NCI-H526 treated with DMSO at 0.1 percent for 48 hours (cell line): ENCODE measurements around the gene RAB3IL1.

ENCODE experiments used
- DNase-seq: peaks from one replicate; lab custom pipeline; 2025; lab: John Stamatoyannopoulos, UW

Gene RAB3IL1

DNA sequence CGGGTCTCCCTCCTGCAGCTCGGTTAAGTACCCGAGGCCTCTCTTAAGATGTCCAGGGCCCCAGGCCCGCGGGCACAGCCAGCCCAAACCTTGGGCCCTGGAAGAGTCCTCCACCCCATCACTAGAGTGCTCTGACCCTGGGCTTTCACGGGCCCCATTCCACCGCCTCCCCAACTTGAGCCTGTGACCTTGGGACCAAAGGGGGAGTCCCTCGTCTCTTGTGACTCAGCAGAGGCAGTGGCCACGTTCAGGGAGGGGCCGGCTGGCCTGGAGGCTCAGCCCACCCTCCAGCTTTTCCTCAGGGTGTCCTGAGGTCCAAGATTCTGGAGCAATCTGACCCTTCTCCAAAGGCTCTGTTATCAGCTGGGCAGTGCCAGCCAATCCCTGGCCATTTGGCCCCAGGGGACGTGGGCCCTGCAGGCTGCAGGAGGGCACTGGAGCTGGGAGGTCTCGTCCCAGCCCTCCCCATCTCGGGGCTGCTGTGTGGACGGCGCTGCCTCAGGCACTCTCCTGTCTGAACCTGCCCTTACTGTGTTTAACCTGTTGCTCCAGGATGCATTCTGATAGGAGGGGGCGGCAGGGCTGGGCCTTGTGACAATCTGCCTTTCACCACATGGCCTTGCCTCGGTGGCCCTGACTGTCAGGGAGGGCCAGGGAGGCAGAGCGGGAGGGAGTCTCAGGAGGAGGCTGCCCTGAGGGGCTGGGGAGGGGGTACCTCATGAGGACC, 51.0 kb downstream of the RAB3IL1 start:
- DNase-seq = no peak

GRCh38 chr11:61864814-61865775, 52.3 kb downstream of the RAB3IL1 start:
- DNase-seq = no peak

DNA sequence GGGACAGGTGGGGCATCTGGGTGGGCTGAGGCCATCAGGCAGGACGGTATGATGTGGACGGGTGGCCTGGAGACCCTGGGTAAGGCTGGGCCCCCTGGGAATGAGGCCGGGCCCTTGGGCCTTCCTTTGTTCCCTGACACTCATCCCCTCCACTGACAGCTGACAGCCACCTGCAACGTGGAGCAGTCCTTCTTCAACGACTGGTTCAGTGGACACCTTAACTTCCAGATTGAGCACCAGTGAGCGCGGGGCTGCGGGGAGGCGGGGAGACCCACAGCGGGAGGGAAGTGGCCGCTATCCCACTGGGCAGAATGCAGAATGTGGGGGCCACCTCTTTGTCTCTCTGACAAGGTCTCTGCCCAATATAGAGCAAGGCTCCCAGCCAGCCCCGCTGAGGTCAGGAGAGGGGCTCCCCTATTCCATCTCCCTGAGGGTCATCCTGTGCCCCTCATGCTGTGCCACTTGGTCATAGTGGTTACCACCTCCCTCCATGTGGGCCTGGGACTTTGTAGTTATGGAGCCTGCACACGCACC, 53.8 kb downstream of the RAB3IL1 start:
- no peak for DNase-seq

DNA sequence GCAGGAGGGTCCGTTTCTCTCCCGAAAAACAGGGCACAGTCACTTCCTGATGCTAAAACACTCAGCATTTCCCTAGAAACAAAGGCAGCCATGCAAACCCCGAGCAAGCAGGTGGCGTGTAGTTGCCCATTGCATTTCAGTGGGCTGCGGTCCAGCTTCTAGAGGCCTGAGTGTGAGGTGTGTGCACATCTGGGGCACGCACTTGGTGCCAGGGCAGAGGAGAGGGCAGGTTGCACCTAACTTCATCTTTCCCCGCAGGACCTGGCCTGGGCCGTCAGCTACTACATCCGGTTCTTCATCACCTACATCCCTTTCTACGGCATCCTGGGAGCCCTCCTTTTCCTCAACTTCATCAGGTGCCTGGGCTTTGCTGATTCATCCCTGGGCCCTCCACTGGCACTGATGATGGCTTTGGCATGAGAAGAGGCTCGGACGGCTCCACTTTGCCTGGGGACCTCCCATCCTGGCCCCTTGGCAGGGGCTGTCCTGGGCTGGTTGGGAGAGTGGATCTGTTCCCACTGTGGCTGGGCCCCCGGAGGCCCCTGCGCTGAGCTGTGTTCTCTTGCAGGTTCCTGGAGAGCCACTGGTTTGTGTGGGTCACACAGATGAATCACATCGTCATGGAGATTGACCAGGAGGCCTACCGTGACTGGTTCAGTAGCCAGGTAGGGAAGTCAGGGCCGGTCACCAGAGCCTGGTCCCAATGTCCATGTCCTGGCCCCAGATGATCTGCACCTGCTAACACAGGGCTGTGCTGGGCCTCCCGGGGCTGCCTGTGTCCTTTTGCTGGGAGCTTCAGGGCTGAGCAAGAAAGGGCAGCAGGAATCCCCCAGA, 54.4 kb downstream of the RAB3IL1 start:
- no peak for DNase-seq

DNA sequence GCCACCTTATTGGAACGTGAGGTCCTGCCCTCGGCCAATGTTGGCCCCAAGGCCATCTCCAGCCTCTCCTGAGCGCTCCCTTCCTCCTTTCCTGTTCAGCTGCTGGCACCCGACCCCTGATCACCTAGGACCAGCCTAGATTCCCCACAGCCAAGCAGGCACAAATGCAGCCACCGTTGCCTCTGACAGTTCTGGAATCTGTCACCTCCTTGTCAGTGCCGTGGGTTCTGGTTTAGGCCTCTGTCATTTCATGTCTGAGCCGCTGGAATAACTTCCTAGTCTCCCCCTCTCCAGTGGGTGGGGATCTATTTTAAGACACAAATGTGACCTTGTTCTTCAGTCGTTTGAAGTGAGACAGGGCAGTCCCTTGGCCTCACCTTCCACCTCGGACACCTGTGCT, 55.7 kb downstream of the RAB3IL1 start:
- DNase-seq = no peak

DNA sequence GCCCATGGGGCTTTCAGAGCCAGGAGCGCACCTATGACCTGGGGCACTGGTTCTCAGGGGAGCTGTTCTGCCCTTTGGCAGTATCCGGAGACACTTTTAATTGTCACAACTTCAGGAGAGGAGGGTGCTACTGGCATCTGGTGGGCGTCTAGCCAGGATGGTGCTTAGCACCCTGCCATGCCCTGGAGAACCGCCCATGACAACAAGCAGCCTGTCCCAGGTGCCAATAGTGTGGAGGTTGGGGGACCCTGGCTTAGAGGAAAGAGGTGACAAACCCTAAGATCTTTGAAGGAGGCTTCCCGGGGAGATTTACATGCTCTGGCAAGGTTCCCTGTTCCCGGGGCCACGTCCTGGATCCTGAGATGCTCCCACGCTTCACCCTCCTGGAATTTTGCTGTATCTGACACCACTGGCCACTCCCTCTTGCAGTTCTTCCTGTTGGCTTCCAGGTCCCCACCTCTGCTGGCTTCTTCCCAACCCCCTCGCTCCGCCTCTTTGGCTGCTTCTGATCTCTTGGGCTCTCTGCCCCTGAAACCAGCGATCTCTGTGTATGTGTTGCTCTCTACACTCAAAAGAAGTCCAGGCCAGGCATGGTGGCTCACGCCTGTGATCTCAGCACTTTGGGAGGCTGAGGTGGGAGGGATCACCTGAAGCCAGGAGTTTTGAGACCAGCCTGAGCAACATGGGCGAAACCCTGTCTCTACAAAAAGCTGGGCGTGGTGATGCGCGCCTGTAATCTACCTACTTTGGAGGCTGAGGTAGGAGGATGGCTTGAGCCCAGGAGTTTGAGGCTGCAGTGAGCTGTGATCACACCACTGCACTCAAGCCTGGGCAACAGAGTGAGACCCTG, 57.1 kb downstream of the RAB3IL1 start:
- no peak for DNase-seq

- no peak for DNase-seq
These were observed 61.3 kb downstream of the RAB3IL1 start for GRCh38 chr11:61855939-61856680.

- DNase-seq = no peak
These were observed 62.2 kb downstream of the RAB3IL1 start for GRCh38 chr11:61854966-61855714.

- no peak for DNase-seq
These were observed 63.0 kb downstream of the RAB3IL1 start for GRCh38 chr11:61854206-61854895.

DNA sequence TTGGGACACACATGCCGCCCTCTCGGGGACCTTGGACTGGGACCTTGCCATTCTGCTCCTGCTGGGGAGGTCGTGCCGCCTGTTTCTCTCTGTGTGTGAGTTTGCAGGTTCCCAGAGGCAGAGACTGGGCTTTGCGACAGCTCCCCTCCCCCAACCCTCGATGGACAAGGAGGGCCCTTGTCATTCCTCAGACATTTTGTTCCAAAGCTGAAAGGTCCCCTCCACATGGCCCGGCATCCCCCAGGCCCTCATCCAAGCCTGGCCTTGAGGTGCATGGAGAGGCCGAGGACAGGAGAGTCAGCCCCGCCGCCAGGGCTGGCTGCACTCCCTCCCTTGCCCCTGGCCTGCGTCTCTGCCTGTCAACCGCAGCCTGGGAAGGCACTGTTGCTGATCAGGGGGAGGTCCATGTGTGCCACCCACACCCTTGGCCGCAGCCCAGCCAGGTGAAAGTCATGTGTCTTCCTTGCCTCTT, 63.6 kb downstream of the RAB3IL1 start:
- DNase-seq = no peak

- no peak for DNase-seq
These were observed 65.5 kb downstream of the RAB3IL1 start for GRCh38 chr11:61851900-61852295.

GRCh38 chr11:61851113-61851899, 66.1 kb downstream of the RAB3IL1 start:
- no peak for DNase-seq

DNA sequence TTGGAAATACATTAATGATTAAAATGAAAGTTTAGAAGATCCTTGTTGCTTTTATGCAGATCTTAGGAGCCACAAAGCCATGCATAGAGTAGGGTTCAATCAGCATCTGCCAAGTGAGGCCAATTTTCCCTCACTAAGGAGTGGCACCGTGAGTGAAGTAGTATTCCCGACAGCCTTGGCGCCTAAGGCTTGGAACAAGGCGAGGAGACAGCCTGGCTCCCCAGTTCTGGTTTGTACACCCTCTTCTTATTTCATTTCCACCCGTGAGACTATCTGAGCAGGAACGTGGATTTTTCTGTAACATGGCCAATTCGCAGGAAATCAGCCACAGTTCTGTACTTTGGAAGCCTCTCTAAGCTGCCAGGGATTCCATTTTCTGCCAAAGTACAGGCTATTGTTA, 66.7 kb downstream of the RAB3IL1 start:
- no peak for DNase-seq

DNA sequence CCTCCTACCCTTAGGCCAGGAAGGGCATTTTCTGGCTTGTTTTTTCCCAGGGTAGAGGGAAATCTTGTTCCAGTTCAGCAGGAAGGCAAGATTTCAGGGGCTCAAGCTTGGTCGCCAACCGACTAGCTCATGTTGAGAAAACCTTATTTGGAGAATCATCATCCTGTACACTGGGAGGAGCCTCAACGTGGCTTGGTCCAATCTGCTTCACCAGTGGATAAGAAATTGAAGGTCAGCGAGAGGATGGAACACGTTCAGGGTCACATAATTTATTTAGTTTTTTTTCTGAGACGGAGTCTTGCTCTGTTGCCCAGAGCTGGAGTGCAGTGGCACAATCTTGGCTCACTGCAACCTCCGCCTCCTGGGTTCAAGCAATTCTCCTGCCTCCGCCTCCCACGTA, 68.7 kb downstream of the RAB3IL1 start:
- no peak for DNase-seq

GRCh38 chr11:61847914-61848581, 69.3 kb downstream of the RAB3IL1 start:
- no peak for DNase-seq
